Panc1 (cell line): ENCODE data around the gene PBX1. TPM values are rescaled to one million over a fixed set of nuclear protein-coding genes. Genes with fewer than 3 reads are reported as not detected.

Source experiments
- ATAC-seq: fragments of 200-7000 bp; cut with Tn5 transposase; 2 replicates; pipeline ENCODE4 v1.9.1; 2020; ENCODE audit warnings: mild to moderate bottlenecking, moderate library complexity
- BruUV-seq: library from RNA; stranded (reverse); fragments of 400-500 nt; replicated peaks from 2 replicates; lab custom pipeline; 2021; lab: Mats Ljungman, UMichigan
- CTCF ChIA-PET: fragments of 300-600 bp; sonication (Branson Sonifier 250); formaldehyde crosslinking; loops from one replicate; lab custom pipeline; 2022; ENCODE audit warnings: antibody characterized with exemption; lab: Charles Lee
- POLR2A ChIA-PET: fragments of 300-600 bp; sonication (Branson Sonifier 250); formaldehyde crosslinking; loops from one replicate; lab custom pipeline; 2022; ENCODE audit warnings: antibody characterized with exemption; lab: Charles Lee
- DNase-seq: peaks from one replicate; pipeline ENCODE4 v3.0.0-alpha.2; 2010; ENCODE audit warnings: low read depth, low spot score
- H3K27ac ChIP-seq: 2 replicates; pipeline ENCODE4 v1.5.1; 2011; ENCODE audit warnings: mild to moderate bottlenecking, low read length, inconsistent platforms
- H3K27me3 ChIP-seq: fragments of 200-500 bp; sonication (Bioruptor generic); 2 replicates; pipeline ENCODE4 v1.6.0; 2014; ENCODE audit warnings: low read length, inconsistent platforms; ENCODE audit not compliant: control insufficient read depth, insufficient read depth
- H3K36me3 ChIP-seq: fragments of 200-500 bp; sonication (Bioruptor generic); 2 replicates; pipeline ENCODE4 v1.5.1; 2014; ENCODE audit warnings: inconsistent platforms, mild to moderate bottlenecking, low read length, moderate library complexity; ENCODE audit not compliant: control insufficient read depth, insufficient read depth
- H3K4me1 ChIP-seq: 2 replicates; pipeline ENCODE4 v1.5.1; 2011; ENCODE audit warnings: inconsistent platforms, mild to moderate bottlenecking, low read length, moderate library complexity; ENCODE audit not compliant: control insufficient read depth, insufficient read depth
- H3K4me3 ChIP-seq, 2 experiments: 2 replicates each; pipeline ENCODE4 v1.5.1; 2011 to 2012; ENCODE audit warnings: low read depth in 2 of 2, low read length in 2 of 2, mild to moderate bottlenecking in 2 of 2, inconsistent platforms in 1 of 2, moderate library complexity in 1 of 2
- H3K9me3 ChIP-seq: fragments of 200-500 bp; sonication (Bioruptor generic); 2 replicates; pipeline ENCODE4 v1.5.1; 2014; ENCODE audit warnings: low read depth, mild to moderate bottlenecking, inconsistent platforms, low read length, moderate library complexity; ENCODE audit not compliant: control insufficient read depth, insufficient read depth
- CTCF ChIP-seq: fragments of 450-650 bp; IDR thresholded peaks from 2 replicates; pipeline ENCODE4 v1.5.1; 2017; ENCODE audit warnings: mild to moderate bottlenecking
- POLR2AphosphoS5 ChIP-seq: IDR thresholded peaks from 2 replicates; pipeline ENCODE4 v1.6.1; 2012; ENCODE audit warnings: mild to moderate bottlenecking, low read depth, low read length, moderate library complexity
- REST ChIP-seq, 2 experiments: IDR thresholded peaks; 2 replicates each; pipeline ENCODE4 v1.6.1; 2011 to 2012; ENCODE audit warnings: low read depth in 2 of 2, control low read depth in 1 of 2, low read length in 1 of 2, mild to moderate bottlenecking in 1 of 2, moderate library complexity in 1 of 2; ENCODE audit not compliant: insufficient read depth in 1 of 2
- SIN3A ChIP-seq: IDR thresholded peaks from 2 replicates; pipeline ENCODE4 v1.6.1; 2012; ENCODE audit warnings: low read depth, mild to moderate bottlenecking, low read length, moderate library complexity, borderline replicate concordance; ENCODE audit not compliant: insufficient read depth
- TCF7L2 ChIP-seq: IDR thresholded peaks from 2 replicates; pipeline ENCODE4 v1.6.1; 2011; ENCODE audit warnings: mild to moderate bottlenecking, low read depth, low read length, inconsistent platforms
- in situ Hi-C: cut with HindIII; loops from 2 replicates; pipeline ENCODE4 v1.10.0; 2016; ENCODE audit warnings: low sequenced_read_pairs, low pct_unique_long_range_greater_than_20kb
- intact Hi-C: fragments of 100-400 bp; cut with micrococcal nuclease; formaldehyde crosslinking; loops from one replicate; pipeline ENCODE4 v1.10.0; 2022; ENCODE audit not compliant: unreplicated experiment
- total RNA-seq: library from RNA; stranded (reverse); gene quantifications from one replicate; pipeline ENCODE4 v1.2.1, GENCODE V29; 2021; ENCODE audit not compliant: unreplicated experiment

The PBX1 gene
- total RNA-seq, 1 experiment from 2014 or later, result 2.0 TPM

GRCh38 chr1:164667001-164667400 lies 108.0 kb downstream of the PBX1 start:
- in situ Hi-C loops, result no loop called here
- no peaks in the 10 kb centered on the region for H3K4me1 ChIP-seq
- POLR2A ChIA-PET, result no interaction called here

GRCh38 chr1:164667600-164667999 lies 108.6 kb downstream of the PBX1 start:
- no peak overlapping the region for H3K4me3 ChIP-seq
- ChIA-PET CTCF (no interaction called here), POLR2A (no interaction called here)
- intact Hi-C loops (no loop called here), in situ Hi-C loops (no loop called here)
- TF ChIP-seq SIN3A, result no peak
- no peaks in the 10 kb centered on the region for H3K36me3 ChIP-seq
- H3K27me3 ChIP-seq, result no peaks in the 10 kb centered on the region
- no peaks in the 10 kb centered on the region for H3K4me1 ChIP-seq
- no peak for ATAC-seq
- H3K9me3 ChIP-seq, result no peaks in the 10 kb centered on the region
- no peak overlapping the region for H3K27ac ChIP-seq
- DNase-seq, result no peak
- BruUV-seq, result no TSS peak

More at GRCh38 chr1:164667001-164667400, 108.0 kb downstream of the PBX1 start:
- TF ChIP-seq POLR2AphosphoS5 (no peak), CTCF (no peak), TCF7L2 (no peak), REST (IDR thresholded peaks at IDR 0.05; ENCODE audit: insufficient read depth in 1 of 2, low read depth in 2 of 2, low read length in 1 of 2) (no peak), SIN3A (no peak)
- Histone ChIP-seq H3K4me3 (no peak overlapping the region), H3K27me3 (no peaks in the 10 kb centered on the region), H3K9me3 (no peaks in the 10 kb centered on the region), H3K27ac (no peak overlapping the region), H3K36me3 (no peaks in the 10 kb centered on the region)
- BruUV-seq, result no TSS peak
- intact Hi-C loops, result no loop called here
- CTCF ChIA-PET, result no interaction called here
- no peak for DNase-seq
- ATAC-seq, result no peak

- in situ Hi-C loops, result no loop called here
- H3K27me3 ChIP-seq, result no peaks in the 10 kb centered on the region
- intact Hi-C loops, result no loop called here
Observed at GRCh38 chr1:164668491-164669400, 109.8 kb downstream of the PBX1 start.

More at GRCh38 chr1:164668491-164669400, 109.8 kb downstream of the PBX1 start:
- TF ChIP-seq SIN3A (no peak), REST (IDR thresholded peaks at IDR 0.05; ENCODE audit: insufficient read depth in 1 of 2, low read depth in 2 of 2, low read length in 1 of 2) (no peak), POLR2AphosphoS5 (no peak), CTCF (no peak), TCF7L2 (no peak)
- ATAC-seq (no peak), DNase-seq (no peak)
- Histone ChIP-seq H3K36me3 (no peaks in the 10 kb centered on the region), H3K4me1 (no peaks in the 10 kb centered on the region), H3K4me3 (no peak overlapping the region), H3K9me3 (no peaks in the 10 kb centered on the region), H3K27ac (no peak overlapping the region)
- no TSS peak for BruUV-seq
- ChIA-PET CTCF (no interaction called here), POLR2A (no interaction called here)
